Activated B cell treated with CpG ODN at 0.5 μM for 24 hours (primary cell): ENCODE data around the gene VSNL1. TPM values are rescaled to one million over a fixed set of nuclear protein-coding genes. Genes with fewer than 3 reads are reported as not detected.
A peak's percentile ranks its signal among the peaks of the same experiment; 100 is the strongest.

Experiments
- ATAC-seq: fragments of 200-7000 bp; cut with Tn5 transposase; one replicate; pipeline ENCODE4 v1.10.0; 2021; ENCODE audit warnings: low read depth, mild to moderate bottlenecking, moderate library complexity
- CTCF ChIA-PET: fragments of 350-600 bp; sonication (Branson Sonifier 250); formaldehyde crosslinking; loops from one replicate; lab custom pipeline; 2021; ENCODE audit warnings: antibody characterized with exemption; lab: Charles Lee
- POLR2A ChIA-PET: fragments of 350-600 bp; sonication (Branson Sonifier 250); formaldehyde crosslinking; loops from one replicate; lab custom pipeline; 2021; ENCODE audit warnings: antibody characterized with exemption; lab: Charles Lee
- DNase-seq: peaks from one replicate; pipeline ENCODE4 v3.0.0; 2022
- H3K27ac Mint-ChIP-seq: one replicate; pipeline ENCODE4 v1.8.0; 2020; ENCODE audit warnings: mixed read lengths
- H3K27me3 Mint-ChIP-seq: one replicate; pipeline ENCODE4 v1.8.0; 2021; ENCODE audit warnings: mixed read lengths
- H3K36me3 Mint-ChIP-seq: one replicate; pipeline ENCODE4 v1.8.0; 2021; ENCODE audit warnings: low read depth, mixed read lengths
- H3K4me1 Mint-ChIP-seq: one replicate; pipeline ENCODE4 v1.8.0; 2021; ENCODE audit warnings: mixed read lengths
- H3K4me3 Mint-ChIP-seq: one replicate; pipeline ENCODE4 v1.8.0; 2020; ENCODE audit warnings: mild to moderate bottlenecking, mixed read lengths
- H3K9me3 Mint-ChIP-seq: one replicate; pipeline ENCODE4 v1.8.0; 2020; ENCODE audit warnings: mixed read lengths
- intact Hi-C: fragments of 100-400 bp; cut with micrococcal nuclease; formaldehyde crosslinking; loops from one replicate; pipeline ENCODE4 v1.15.1; 2024
- total RNA-seq: library from RNA; stranded (reverse); gene quantifications from 2 replicates; pipeline ENCODE4 v1.2.3, GENCODE V29; 2022
- TF ChIP-seq, protein P1 (sequence below): fragments of 200-600 bp; IDR thresholded peaks from one replicate; pipeline ENCODE4 v1.8.0; 2022; ENCODE audit warnings: antibody characterized with exemption, mild to moderate bottlenecking

Gene VSNL1
- total RNA-seq, 1 donor from 2014 or later = not detected

DNA sequence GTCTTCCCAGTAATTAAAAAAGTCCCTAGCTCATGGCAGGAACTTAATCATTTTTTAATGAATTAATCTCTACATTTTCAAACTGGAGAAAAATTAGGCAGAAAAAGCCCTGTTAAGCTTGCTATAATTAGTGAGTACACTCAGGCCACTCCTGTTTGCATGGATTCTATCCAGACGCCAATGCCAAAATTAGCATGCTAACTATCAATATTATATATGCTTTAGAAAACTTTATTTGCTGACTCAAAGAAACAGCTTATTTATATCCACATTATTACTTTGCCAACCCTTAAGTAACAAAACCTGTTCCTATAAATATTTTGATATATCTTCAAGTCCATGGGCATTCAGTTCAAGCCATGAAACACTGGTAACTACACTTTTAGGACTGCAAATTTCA lies 122.2 kb downstream of the VSNL1 start:
- H3K4me1 Mint-ChIP-seq = peaks cover 5% of the 10 kb centered on the region
- TF ChIP-seq, protein P1, sequence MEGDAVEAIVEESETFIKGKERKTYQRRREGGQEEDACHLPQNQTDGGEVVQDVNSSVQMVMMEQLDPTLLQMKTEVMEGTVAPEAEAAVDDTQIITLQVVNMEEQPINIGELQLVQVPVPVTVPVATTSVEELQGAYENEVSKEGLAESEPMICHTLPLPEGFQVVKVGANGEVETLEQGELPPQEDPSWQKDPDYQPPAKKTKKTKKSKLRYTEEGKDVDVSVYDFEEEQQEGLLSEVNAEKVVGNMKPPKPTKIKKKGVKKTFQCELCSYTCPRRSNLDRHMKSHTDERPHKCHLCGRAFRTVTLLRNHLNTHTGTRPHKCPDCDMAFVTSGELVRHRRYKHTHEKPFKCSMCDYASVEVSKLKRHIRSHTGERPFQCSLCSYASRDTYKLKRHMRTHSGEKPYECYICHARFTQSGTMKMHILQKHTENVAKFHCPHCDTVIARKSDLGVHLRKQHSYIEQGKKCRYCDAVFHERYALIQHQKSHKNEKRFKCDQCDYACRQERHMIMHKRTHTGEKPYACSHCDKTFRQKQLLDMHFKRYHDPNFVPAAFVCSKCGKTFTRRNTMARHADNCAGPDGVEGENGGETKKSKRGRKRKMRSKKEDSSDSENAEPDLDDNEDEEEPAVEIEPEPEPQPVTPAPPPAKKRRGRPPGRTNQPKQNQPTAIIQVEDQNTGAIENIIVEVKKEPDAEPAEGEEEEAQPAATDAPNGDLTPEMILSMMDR = no peak
- H3K27me3 Mint-ChIP-seq = no peaks in the 10 kb centered on the region
- ATAC-seq = no peak
- DNase-seq = no peak
- H3K9me3 Mint-ChIP-seq = no peaks in the 10 kb centered on the region
- peaks cover 78% of the 10 kb centered on the region for H3K36me3 Mint-ChIP-seq
- intact Hi-C loops = loop anchor here (1.0 kb wide), 1 partner anchor 9 kb away; no protein-coding TSS in a partner anchor
- CTCF ChIA-PET = interaction anchor here (1.1 kb wide), 1 partner anchor 9 kb away, joined by 8 read pairs; no protein-coding TSS in a partner anchor
- POLR2A ChIA-PET = no interaction called here
- H3K27ac Mint-ChIP-seq = no peak overlapping the region
- no peak overlapping the region for H3K4me3 Mint-ChIP-seq

DNA sequence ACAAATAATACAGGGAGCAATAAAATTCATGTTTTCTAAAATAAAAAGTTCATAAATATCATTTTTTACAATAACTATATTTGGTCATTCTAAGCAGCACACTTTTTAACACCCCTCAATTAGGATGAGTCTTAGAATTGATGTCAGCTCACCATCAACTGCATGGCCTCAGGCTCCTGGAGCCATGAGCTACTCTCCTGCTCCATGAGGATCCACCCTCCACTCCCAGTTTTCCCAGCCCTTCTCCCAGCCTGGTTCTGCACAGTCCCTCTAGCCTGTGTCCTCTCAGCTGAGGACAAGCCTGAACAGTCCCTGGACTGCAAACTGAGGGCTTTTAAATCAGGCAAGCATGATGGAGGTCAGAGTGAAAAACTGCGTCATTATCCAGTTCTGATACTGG lies 124.0 kb downstream of the VSNL1 start:
- Mint-ChIP-seq H3K4me3 (no peak overlapping the region), H3K36me3 (peaks cover 83% of the 10 kb centered on the region), H3K4me1 (no peaks in the 10 kb centered on the region), H3K9me3 (no peaks in the 10 kb centered on the region), H3K27me3 (no peaks in the 10 kb centered on the region), H3K27ac (no peak overlapping the region)
- intact Hi-C loops = no loop called here
- ChIA-PET POLR2A (no interaction called here), CTCF (no interaction called here)
- ATAC-seq (no peak), DNase-seq (no peak)
- TF ChIP-seq, protein P1 = no peak

DNA sequence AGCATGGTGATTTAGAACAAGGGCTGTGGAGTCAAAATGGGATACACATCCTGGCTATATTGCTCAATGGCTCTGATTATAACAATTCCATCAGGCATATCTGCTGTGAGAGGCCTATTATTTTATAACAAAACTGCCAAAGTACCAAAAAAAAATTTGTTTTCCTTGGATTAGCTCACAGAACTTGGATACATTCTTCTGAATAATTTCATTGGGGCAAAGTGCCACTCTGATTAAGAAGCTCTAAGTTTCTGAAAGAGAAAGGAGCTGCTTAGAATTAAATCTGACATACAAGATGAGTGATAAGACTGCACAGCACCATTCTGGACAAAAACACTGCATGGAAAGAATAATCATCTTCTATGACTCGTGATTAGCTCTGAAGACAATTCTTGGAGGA lies 127.4 kb downstream of the VSNL1 start:
- ChIA-PET CTCF (interaction anchor here (0.7 to 1.1 kb wide), 3 partner anchors 52 to 508 kb away, joined by 3 read pairs; no protein-coding TSS in a partner anchor), POLR2A (no interaction called here)
- Mint-ChIP-seq H3K27ac (no peak overlapping the region), H3K4me3 (no peak overlapping the region), H3K27me3 (no peaks in the 10 kb centered on the region), H3K4me1 (no peaks in the 10 kb centered on the region), H3K9me3 (no peaks in the 10 kb centered on the region), H3K36me3 (peaks cover 77% of the 10 kb centered on the region)
- no peak for ATAC-seq
- no peak for DNase-seq
- intact Hi-C loops = no loop called here
- TF ChIP-seq, protein P1 = no peak

DNA sequence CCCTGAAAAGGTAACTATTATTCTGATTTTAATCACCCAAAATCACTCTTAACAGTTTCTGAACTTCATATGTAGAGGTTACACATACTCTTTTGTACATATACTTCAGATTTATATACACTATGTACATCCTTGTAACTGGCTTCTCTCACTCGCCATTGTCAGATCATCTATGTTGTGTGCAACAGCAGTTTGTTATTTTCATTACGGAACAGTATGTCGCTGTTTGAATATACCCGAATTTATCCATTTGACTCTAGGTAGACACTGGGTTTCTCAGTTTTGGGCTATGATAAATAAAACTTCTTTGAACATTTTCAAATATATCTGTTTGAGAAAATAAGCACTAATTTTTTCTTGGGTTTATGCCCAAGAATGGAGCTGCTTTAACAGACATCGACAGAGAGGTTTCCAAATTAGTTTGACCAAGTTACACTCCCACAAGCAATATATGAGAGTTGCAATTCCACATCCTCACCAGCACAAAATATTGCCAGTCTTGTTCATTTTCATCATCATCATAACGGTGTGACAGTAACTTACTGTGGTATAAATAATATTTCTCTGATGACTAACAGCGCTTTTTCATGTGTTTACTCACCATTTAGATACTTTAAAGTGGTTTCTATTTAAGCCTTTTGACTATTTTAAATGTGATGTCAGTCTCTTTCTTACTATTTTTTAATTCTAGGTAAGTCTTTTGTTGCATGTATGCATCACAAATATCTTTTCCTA lies 132.3 kb downstream of the VSNL1 start:
- Mint-ChIP-seq H3K27me3 (no peaks in the 10 kb centered on the region), H3K4me3 (no peak overlapping the region), H3K9me3 (no peaks in the 10 kb centered on the region), H3K4me1 (no peaks in the 10 kb centered on the region), H3K27ac (no peak overlapping the region), H3K36me3 (peaks cover 75% of the 10 kb centered on the region)
- ChIA-PET CTCF (interaction anchor here (0.5 to 4.3 kb wide), 6 partner anchors 8 to 147 kb away, joined by 3 to 35 read pairs (median 8); no protein-coding TSS in a partner anchor), POLR2A (no interaction called here)
- DNase-seq = no peak
- no peak for ATAC-seq
- TF ChIP-seq, protein P1 = no peak
- intact Hi-C loops = no loop called here

DNA sequence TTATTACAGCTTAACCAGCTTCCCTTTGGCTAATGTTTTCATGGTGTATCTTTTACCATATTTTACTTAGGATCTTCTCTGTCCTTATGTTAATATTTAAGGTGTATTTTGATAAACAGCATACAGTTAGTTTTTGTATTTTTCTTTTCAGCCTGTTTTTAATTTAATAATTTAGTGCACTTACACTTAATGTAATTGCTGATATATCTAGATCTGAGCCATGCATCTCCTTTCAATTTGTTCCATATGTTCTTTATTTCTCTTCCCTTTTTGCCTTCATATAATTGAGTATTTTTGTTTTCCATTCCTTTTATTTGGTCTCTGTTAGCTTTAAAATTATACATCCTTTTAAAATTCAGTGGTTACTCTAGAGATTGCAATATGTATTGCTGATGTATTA lies 134.3 kb downstream of the VSNL1 start:
- Mint-ChIP-seq H3K9me3 (no peaks in the 10 kb centered on the region), H3K4me1 (no peaks in the 10 kb centered on the region), H3K36me3 (peaks cover 73% of the 10 kb centered on the region), H3K27me3 (no peaks in the 10 kb centered on the region), H3K27ac (peak overlapping the region; percentile 4), H3K4me3 (no peak overlapping the region)
- ChIA-PET POLR2A (no interaction called here), CTCF (no interaction called here)
- TF ChIP-seq, protein P1 = no peak
- intact Hi-C loops = no loop called here
- no peak for DNase-seq
- ATAC-seq = no peak
